Testis (tissue), 3 donors: ENCODE results near the gene RDH13. TPM values are rescaled to one million over a fixed set of nuclear protein-coding genes. Genes with fewer than 3 reads are reported as not detected.

Experiments
- DNase-seq: peaks from one replicate; pipeline ENCODE4 v3.0.0-alpha.2; 2019
- H3K27ac ChIP-seq, 2 donors: fragments of 200-600 bp; sonication (generic); one replicate each; pipeline ENCODE4 v1.5.1; 2019
- H3K27me3 ChIP-seq: fragments of 200-600 bp; sonication (generic); one replicate; pipeline ENCODE4 v1.5.1; 2019
- H3K36me3 ChIP-seq: fragments of 200-600 bp; sonication (generic); one replicate; pipeline ENCODE4 v1.5.1; 2017; ENCODE audit warnings: low read depth; ENCODE audit errors: missing control alignments
- H3K4me1 ChIP-seq: fragments of 200-600 bp; sonication (generic); one replicate; pipeline ENCODE4 v1.5.1; 2019
- H3K4me3 ChIP-seq, 2 donors: fragments of 200-600 bp; sonication (generic); one replicate each; pipeline ENCODE4 v1.5.1; 2017 to 2019
- H3K9me3 ChIP-seq: fragments of 200-600 bp; sonication (generic); one replicate; pipeline ENCODE4 v1.5.1; 2017
- CTCF ChIP-seq, 3 experiments: fragments of 450-650 bp in 2 of 3; fragments of 200-600 bp in 1 of 3; sonication (generic) in 1 of 3; IDR thresholded peaks; one replicate each; pipeline ENCODE4 v1.5.1; 2016 to 2019; ENCODE audit warnings: antibody characterized with exemption in 3 of 3, mild to moderate bottlenecking in 2 of 3, moderate library complexity in 1 of 3
- POLR2A ChIP-seq: fragments of 450-650 bp; IDR thresholded peaks from one replicate; pipeline ENCODE4 v1.6.1; 2017; ENCODE audit warnings: antibody characterized with exemption, mild to moderate bottlenecking, moderate library complexity
- WGBS, 2 donors: methylation state at CpG; one replicate each; pipeline ENCODE4 v1.1.5; 2018; 5-methylcytosine and 5-hydroxymethylcytosine counted together
- intact Hi-C: fragments of 100-400 bp; cut with DNase I; formaldehyde crosslinking; loops from one replicate; pipeline ENCODE4 v1.15.1; 2023; ENCODE audit warnings: low total_unique reads
- polyA plus RNA-seq: library from polyadenylated mRNA; stranded (reverse); fragments of 350-450 nt; fragmentation: Illumina TruSeq; extraction: RNeasy Lipid Tissue Mini Kit (QIAGEN cat#74804); gene quantifications from one replicate; pipeline ENCODE4 v1.2.3, GENCODE V29; 2014; ENCODE audit warnings: low read depth, low replicate concordance; ENCODE audit not compliant: insufficient read depth
- total RNA-seq, 2 donors: library from RNA; depleted of rRNA; stranded (reverse); fragments of >200 nt; gene quantifications; one replicate each; pipeline ENCODE4 v1.2.3, GENCODE V29; 2016

The RDH13 gene
- total and polyA plus RNA-seq, 3 donors from 2014 or later = 13.9 to 24.3 (median 22.5) TPM

GRCh38 chr19:55070466-55071128, 7.6 kb upstream of the RDH13 start:
- WGBS, 2 donors = 78 to 81% methylated on average over 10 of the region's 10 CpGs
- Histone ChIP-seq H3K27ac (no peak overlapping the region), H3K4me1 (peaks cover 2% of the 10 kb centered on the region), H3K9me3 (no peaks in the 10 kb centered on the region), H3K4me3 (no peak overlapping the region), H3K27me3 (no peaks in the 10 kb centered on the region), H3K36me3 (no peaks in the 10 kb centered on the region)
- no peak for DNase-seq
- intact Hi-C loops = no loop called here
- TF ChIP-seq POLR2A (no peak), CTCF (IDR thresholded peaks at IDR 0.05) (no peak)

GRCh38 chr19:55069865-55070197, 6.9 kb upstream of the RDH13 start:
- Histone ChIP-seq H3K27me3 (no peaks in the 10 kb centered on the region), H3K4me3 (no peak overlapping the region), H3K4me1 (peaks cover 2% of the 10 kb centered on the region), H3K27ac (no peak overlapping the region), H3K36me3 (no peaks in the 10 kb centered on the region), H3K9me3 (no peaks in the 10 kb centered on the region)
- TF ChIP-seq POLR2A (no peak), CTCF (IDR thresholded peaks at IDR 0.05) (no peak)
- WGBS, 2 donors = 95% methylated on average over 2 of the region's 2 CpGs
- intact Hi-C loops = no loop called here
- no peak for DNase-seq

GRCh38 chr19:55068950-55069864, 6.3 kb upstream of the RDH13 start:
- Histone ChIP-seq H3K4me3 (no peak overlapping the region), H3K9me3 (no peaks in the 10 kb centered on the region), H3K4me1 (peaks cover 2% of the 10 kb centered on the region), H3K36me3 (no peaks in the 10 kb centered on the region), H3K27me3 (no peaks in the 10 kb centered on the region), H3K27ac (no peak overlapping the region)
- TF ChIP-seq CTCF (IDR thresholded peaks at IDR 0.05) (no peak), POLR2A (no peak)
- DNase-seq = no peak
- WGBS, 2 donors = 30 to 31% methylated on average over 26 to 29 of the region's 30 CpGs
- intact Hi-C loops = no loop called here

GRCh38 chr19:55067869-55068268, 4.9 kb upstream of the RDH13 start:
- Histone ChIP-seq H3K27ac (no peak overlapping the region), H3K36me3 (no peaks in the 10 kb centered on the region), H3K27me3 (no peaks in the 10 kb centered on the region), H3K4me3 (no peak overlapping the region), H3K9me3 (no peaks in the 10 kb centered on the region), H3K4me1 (peaks cover 2% of the 10 kb centered on the region)
- 32 to 46% methylated on average over 3 of the region's 3 CpGs for WGBS, 2 donors
- intact Hi-C loops = no loop called here
- DNase-seq = no peak
- no peak for TF ChIP-seq POLR2A
- TF ChIP-seq CTCF (IDR thresholded peaks at IDR 0.05) = no peak
